ENCODE data around the gene MTX3. TPM values are rescaled to one million over a fixed set of nuclear protein-coding genes. Genes with fewer than 3 reads are reported as not detected.

MTX3 gene
- total and polyA plus RNA-seq, 4 donors, result 2.3 to 7.6 (median 4.4) TPM

GRCh38 chr5:79934681-79935080, 56.4 kb downstream of the MTX3 start:
- H3K4me3 ChIP-seq (ENCODE audit: low read depth in 1 of 3, low read length in 3 of 3), result no peak overlapping the region
- H3K9me3 ChIP-seq (ENCODE audit: control insufficient read depth in 4 of 4, low read length in 3 of 4), result peaks cover 0 to 5% (median 2%) of the 10 kb centered on the region in 4 donors
- H3K36me3 ChIP-seq (ENCODE audit: control insufficient read depth in 4 of 4, insufficient read depth in 3 of 4, low read depth in 1 of 4, low read length in 3 of 4), result no peaks in the 10 kb centered on the region
- H3K27ac ChIP-seq (ENCODE audit: low read depth in 1 of 2, low read length in 2 of 2), result no peak overlapping the region
- no peaks in the 10 kb centered on the region for H3K4me1 ChIP-seq (ENCODE audit: control insufficient read depth in 4 of 4, insufficient read depth in 4 of 4, low read length in 3 of 4)
- WGBS, result 93% methylated on average over 3 of the region's 3 CpGs
- no peaks in the 10 kb centered on the region for H3K27me3 ChIP-seq (ENCODE audit: control insufficient read depth in 4 of 4, insufficient read depth in 4 of 4, low read length in 3 of 4)
- no peak overlapping the region for H3K9ac ChIP-seq (ENCODE audit: low read depth in 1 of 2, low read length in 2 of 2)
- no peak for DNase-seq (ENCODE audit: low spot score)
- TF ChIP-seq GABPA (IDR thresholded peaks at IDR 0.05 in 1 of 2, conservative IDR thresholded peaks at IDR 0.05 in 1 of 2) (no peak), CTCF (IDR thresholded peaks at IDR 0.05; ENCODE audit: low read depth, low read length, missing input control) (no peak), REST (IDR thresholded peaks at IDR 0.05) (no peak), EGR1 (IDR thresholded peaks at IDR 0.05; ENCODE audit: low read depth in 2 of 2) (no peak), HNF4G (IDR thresholded peaks at IDR 0.05) (no peak), NR2F2 (IDR thresholded peaks at IDR 0.05) (no peak), SP1 (IDR thresholded peaks at IDR 0.05) (no peak), FOXA2 (IDR thresholded peaks at IDR 0.05) (no peak), HNF4A (conservative IDR thresholded peaks at IDR 0.05) (no peak), YY1 (IDR thresholded peaks at IDR 0.05) (no peak), ATF3 (IDR thresholded peaks at IDR 0.05) (no peak), MAX (IDR thresholded peaks at IDR 0.05) (no peak), RXRA (IDR thresholded peaks at IDR 0.05) (no peak)

GRCh38 chr5:79932510-79933504, 58.3 kb downstream of the MTX3 start:
- Histone ChIP-seq H3K27ac (ENCODE audit: low read depth in 1 of 2, low read length in 2 of 2) (no peak overlapping the region), H3K4me3 (ENCODE audit: low read depth in 1 of 3, low read length in 3 of 3) (no peak overlapping the region), H3K9me3 (ENCODE audit: control insufficient read depth in 4 of 4, low read length in 3 of 4) (peaks cover 0 to 5% (median 2%) of the 10 kb centered on the region in 4 donors), H3K4me1 (ENCODE audit: control insufficient read depth in 4 of 4, insufficient read depth in 4 of 4, low read length in 3 of 4) (no peaks in the 10 kb centered on the region), H3K9ac (ENCODE audit: low read depth in 1 of 2, low read length in 2 of 2) (no peak overlapping the region), H3K36me3 (ENCODE audit: control insufficient read depth in 4 of 4, insufficient read depth in 3 of 4, low read depth in 1 of 4, low read length in 3 of 4) (no peaks in the 10 kb centered on the region), H3K27me3 (ENCODE audit: control insufficient read depth in 4 of 4, insufficient read depth in 4 of 4, low read length in 3 of 4) (no peaks in the 10 kb centered on the region)
- 82% methylated on average over 10 of the region's 10 CpGs for WGBS
- DNase-seq (ENCODE audit: low spot score), result no peak
- no peak for TF ChIP-seq YY1 (IDR thresholded peaks at IDR 0.05)
- TF ChIP-seq REST (IDR thresholded peaks at IDR 0.05), result no peak
- TF ChIP-seq HNF4G (IDR thresholded peaks at IDR 0.05), result no peak
- TF ChIP-seq ATF3 (IDR thresholded peaks at IDR 0.05), result no peak
- no peak for TF ChIP-seq FOXA1 (IDR thresholded peaks at IDR 0.05)
- no peak for TF ChIP-seq CTCF (IDR thresholded peaks at IDR 0.05; ENCODE audit: low read depth, low read length, missing input control)
- no peak for TF ChIP-seq RAD21 (IDR thresholded peaks at IDR 0.05)
- TF ChIP-seq EGR1 (IDR thresholded peaks at IDR 0.05; ENCODE audit: low read depth in 2 of 2), result no peak
- no peak for TF ChIP-seq GABPA (IDR thresholded peaks at IDR 0.05 in 1 of 2, conservative IDR thresholded peaks at IDR 0.05 in 1 of 2)
- no peak for TF ChIP-seq MAX (IDR thresholded peaks at IDR 0.05)
- no peak for TF ChIP-seq HNF4A (conservative IDR thresholded peaks at IDR 0.05)
- TF ChIP-seq RXRA (IDR thresholded peaks at IDR 0.05), result no peak
